ENCODE data around the gene ZNF101.
"Not testable (repeated sequence)": the region's sequence is repeated elsewhere in the genome, so short reads cannot be mapped to it uniquely, and the experiment has no call there.

ZNF101 gene

GRCh38 chr19:19661675-19662251, 6.9 kb upstream of the ZNF101 start:
- no peak for DNase-seq (ENCODE audit: low read depth in 2 of 2)

DNA sequence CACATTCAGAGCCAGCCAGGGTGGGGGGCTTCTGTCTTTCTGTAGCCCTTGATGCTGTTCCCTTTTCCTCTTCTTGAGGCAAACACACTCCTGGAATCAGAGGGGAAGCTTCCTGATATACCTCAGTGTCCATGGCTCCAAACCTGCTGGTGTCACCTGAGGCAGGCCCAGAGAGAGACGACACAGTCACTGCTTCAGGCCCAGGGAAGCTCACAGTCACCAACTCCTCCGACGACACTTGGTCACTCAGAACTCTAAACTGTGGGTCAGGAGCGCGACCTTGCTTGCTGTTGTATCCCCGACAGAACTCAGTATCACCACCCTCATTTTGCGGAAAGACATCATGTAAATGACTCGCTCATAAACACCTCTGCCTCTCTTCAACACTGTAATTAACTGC, 6.3 kb upstream of the ZNF101 start:
- no peak for DNase-seq (ENCODE audit: low read depth in 2 of 2)

- no peak for DNase-seq (ENCODE audit: low read depth in 2 of 2)
Measured at GRCh38 chr19:19662871-19663255, 5.8 kb upstream of the ZNF101 start.

GRCh38 chr19:19663256-19664120, 5.2 kb upstream of the ZNF101 start, which contains the start of gene ATP13A1:
Gene ATP13A1, minus strand, starts transcription at chr19:19663676. Its CDS starts 10 bp downstream, at chr19:19663666.
- DNase-seq (ENCODE audit: low read depth in 2 of 2), result peak; percentile 89 to 93

GRCh38 chr19:19665420-19665948, 3.2 kb upstream of the ZNF101 start:
- not testable (repeated sequence) for DNase-seq (ENCODE audit: low read depth in 2 of 2)

DNA sequence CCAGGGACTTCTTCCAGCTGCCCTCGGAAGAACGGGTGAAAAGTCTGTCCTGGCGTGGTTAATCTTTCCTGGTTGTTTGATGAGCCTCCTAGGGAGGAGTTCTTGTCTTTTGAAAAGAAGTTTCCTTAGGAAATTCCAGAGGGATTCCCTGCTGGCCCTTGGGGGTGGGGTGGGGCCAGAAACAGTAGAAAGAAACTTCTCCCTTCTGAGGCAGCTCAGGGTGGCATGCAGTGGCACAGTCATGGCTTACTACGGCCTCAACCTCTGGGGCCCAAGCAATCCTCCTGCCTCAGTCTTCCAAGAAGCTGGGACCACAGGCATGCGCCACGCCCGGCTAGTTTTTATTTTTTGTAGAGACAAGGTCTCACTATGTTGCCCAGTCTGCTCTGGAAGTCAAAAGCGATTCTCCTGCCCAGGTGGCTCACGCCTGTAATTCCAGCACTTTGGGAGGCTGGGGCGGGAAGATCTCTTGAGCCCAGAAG, 1.5 kb downstream of the ZNF101 start:
- DNase-seq (ENCODE audit: low read depth in 2 of 2), result no peak

GRCh38 chr19:19672816-19673215, 4.2 kb downstream of the ZNF101 start:
- no peak for DNase-seq (ENCODE audit: low read depth in 2 of 2)

DNA sequence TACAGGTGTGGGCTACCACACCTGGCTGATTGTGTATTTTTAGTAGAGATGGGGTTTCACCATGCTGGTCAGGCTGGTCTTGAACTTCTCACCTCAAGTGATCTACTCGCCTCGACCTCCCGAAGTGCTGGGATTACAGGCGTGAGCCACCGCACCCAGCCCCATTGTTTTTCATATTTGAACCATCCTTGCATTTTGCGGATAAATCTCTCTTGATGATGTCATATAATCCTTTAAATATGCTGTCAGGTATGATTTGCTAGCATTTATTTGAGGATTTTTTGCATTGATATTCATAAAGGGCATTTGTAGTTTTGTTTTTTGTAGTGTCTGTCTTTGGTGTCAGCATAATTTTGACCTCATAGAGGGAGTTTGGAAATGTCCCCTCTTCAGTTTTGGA, 5.7 kb downstream of the ZNF101 start:
- DNase-seq (ENCODE audit: low read depth in 2 of 2), result no peak

GRCh38 chr19:19677579-19677978, 8.9 kb downstream of the ZNF101 start:
- DNase-seq (ENCODE audit: low read depth in 2 of 2), result no peak

DNA sequence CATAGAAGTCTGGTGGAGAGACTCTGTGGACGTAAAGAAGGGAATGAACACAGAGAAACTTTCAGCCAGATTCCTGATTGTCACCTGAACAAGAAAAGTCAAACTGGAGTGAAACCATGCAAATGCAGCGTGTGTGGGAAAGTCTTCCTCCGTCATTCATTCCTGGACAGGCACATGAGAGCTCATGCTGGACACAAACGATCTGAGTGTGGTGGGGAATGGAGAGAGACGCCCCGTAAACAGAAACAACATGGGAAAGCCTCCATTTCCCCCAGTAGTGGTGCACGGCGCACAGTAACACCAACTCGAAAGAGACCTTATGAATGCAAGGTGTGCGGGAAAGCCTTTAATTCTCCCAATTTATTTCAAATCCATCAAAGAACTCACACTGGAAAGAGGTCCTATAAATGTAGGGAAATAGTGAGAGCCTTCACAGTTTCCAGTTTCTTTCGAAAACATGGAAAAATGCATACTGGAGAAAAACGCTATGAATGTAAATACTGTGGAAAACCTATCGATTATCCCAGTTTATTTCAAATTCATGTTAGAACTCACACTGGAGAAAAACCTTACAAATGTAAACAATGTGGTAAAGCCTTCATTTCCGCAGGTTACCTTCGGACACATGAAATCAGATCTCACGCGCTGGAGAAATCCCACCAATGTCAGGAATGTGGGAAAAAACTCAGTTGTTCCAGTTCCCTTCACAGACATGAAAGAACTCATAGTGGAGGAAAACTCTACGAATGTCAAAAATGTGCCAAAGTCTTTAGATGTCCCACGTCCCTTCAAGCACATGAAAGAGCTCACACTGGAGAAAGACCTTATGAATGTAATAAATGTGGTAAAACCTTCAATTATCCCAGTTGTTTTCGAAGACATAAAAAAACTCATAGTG, 10.8 kb downstream of the ZNF101 start:
- no peak for DNase-seq (ENCODE audit: low read depth in 2 of 2)

- not testable (repeated sequence) for DNase-seq (ENCODE audit: low read depth in 2 of 2)
Measured at GRCh38 chr19:19686119-19686518, 17.5 kb downstream of the ZNF101 start.

DNA sequence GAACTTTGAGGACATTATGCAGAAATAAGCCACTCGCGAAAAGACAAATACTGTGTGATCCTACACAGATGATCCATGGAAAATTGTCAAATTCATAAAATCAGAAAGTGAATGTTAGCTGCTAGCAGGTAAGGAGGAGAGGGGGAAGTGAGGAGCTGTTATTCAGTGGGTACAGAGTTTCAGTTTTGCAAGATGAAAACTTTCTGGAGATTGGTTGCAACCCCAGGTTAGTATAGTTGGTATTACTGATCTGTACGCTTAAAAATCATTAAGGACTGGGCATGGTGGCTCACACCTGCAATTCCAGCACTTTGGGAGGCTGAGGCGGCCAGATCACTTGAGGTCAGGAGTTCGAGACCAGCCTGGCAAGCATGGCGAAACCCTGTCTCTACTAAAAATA, 17.9 kb downstream of the ZNF101 start:
- DNase-seq (ENCODE audit: low read depth in 2 of 2), result no peak

- no peak for DNase-seq (ENCODE audit: low read depth in 2 of 2)
Measured at GRCh38 chr19:19687090-19687489, 18.5 kb downstream of the ZNF101 start.

- DNase-seq (ENCODE audit: low read depth in 2 of 2), result not testable (repeated sequence)
Measured at GRCh38 chr19:19689023-19689422, 20.4 kb downstream of the ZNF101 start.

DNA sequence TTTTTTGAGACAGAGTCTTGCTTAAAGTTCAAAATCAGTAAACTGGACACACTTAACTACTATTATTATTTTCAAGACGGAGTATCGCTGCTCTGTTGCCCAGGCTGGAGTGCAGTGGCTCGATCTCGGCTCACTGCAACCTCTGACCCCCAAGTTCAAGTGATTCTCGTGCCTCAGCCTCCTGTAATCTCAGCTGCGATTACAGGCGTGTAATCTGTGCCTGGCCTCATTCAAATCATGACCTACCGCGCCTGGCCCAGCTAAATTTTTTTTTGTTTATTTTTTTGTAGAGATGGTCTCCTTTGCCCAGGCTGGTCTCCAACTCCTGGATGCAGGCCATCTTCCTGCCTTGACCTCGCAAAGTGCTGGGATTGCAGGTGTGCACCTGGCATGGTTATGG, 23.0 kb downstream of the ZNF101 start:
- DNase-seq (ENCODE audit: low read depth in 2 of 2), result no peak

DNA sequence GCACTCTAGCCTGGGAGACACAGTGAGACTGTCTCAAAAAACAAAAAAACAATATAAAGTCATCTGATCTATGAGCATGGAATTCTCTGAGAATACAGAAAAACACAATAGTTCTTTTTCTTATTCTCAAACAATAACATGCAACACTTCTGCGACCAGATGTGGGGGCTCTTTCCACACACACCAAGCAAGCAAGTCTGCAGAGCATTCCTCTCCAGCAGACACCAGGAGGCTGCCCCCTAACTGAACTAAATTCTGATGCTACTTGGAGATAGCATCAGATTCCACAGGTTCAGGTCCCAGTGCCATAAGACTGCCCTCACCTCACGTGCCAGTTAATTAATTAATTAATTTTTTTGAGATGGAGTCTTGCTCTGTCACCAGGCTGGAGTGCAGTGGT, 27.7 kb downstream of the ZNF101 start:
- no peak for DNase-seq (ENCODE audit: low read depth in 2 of 2)

DNA sequence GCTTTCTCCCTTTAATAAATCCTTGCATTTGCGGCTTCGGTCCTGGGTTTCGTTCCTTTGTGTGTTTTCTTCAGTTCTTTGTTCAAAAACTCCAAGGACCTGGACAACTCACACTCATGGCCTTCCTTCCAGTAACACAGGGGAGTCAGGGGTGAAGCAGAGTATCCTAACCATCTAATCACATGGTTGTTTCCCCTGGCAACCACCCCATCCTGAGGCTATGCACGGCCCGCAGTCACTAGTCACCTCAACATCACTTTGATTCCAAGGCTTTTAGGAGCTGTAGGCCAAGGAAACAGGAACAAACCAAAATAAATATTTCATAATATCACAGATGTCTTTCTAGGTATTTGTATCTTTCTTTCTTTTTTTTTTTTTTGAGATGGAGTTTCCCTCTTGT, 28.9 kb downstream of the ZNF101 start:
- no peak for DNase-seq (ENCODE audit: low read depth in 2 of 2)

DNA sequence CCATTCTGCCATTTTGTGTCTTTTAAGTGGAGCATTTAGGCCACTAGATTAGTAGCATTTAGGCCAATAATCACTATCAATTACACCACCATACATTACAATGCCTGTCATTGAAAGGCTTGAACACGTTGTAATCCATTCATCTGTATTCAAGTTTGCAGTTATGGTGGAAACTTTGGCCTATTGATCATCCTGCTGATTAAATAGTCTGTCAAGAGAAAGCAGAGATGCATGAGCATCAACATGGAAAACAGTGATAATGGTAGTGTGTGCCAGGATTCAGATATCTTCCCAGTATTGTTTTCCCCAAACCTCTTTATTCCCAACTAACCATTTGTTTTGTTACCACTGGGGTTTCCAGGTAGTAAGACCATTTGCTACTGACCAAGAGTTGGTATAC, 31.9 kb downstream of the ZNF101 start:
- DNase-seq (ENCODE audit: low read depth in 2 of 2), result not testable (repeated sequence)

- no peak for DNase-seq (ENCODE audit: low read depth in 2 of 2)
Measured at GRCh38 chr19:19704836-19705235, 36.2 kb downstream of the ZNF101 start.

GRCh38 chr19:19710506-19710905, 41.9 kb downstream of the ZNF101 start:
- no peak for DNase-seq (ENCODE audit: low read depth in 2 of 2)

DNA sequence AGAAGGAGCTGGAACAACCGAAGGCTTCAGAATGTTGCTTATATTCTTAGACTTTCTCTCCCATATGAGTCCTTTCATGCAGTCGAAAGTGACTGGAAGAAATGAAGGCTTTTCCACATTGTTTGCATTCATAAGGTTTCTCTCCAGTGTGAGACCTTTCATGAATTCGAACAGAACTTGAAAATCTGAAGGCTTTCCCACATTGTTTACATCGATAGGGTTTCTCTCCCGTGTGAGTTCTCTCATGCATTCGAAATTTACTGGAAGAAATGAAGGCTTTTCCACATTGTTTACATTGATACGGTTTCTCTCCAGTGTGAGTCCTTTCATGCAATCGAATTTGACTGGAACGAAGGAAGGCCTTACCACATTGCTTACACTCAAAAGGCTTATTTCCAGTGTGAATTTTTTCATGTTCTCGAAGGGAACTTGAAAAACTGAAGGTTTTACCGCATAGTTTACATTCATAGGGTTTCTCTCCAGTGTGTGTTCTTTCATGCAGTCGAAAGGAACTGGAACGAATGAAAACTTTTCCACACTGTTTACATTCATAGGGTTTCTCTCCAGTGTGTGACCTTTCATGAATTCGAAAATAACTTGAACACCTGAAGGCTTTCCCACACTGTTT, 42.8 kb downstream of the ZNF101 start:
- DNase-seq (ENCODE audit: low read depth in 2 of 2), result no peak
